Epithelial cell of proximal tubule (primary cell): ENCODE measurements around the gene ELF4. TPM values are rescaled to one million over a fixed set of nuclear protein-coding genes. Genes with fewer than 3 reads are reported as not detected.

Experiments used
- DNase-seq: peaks from one replicate; pipeline ENCODE4 v3.0.0-alpha.2; 2011; ENCODE audit warnings: low read depth
- H3K4me3 ChIP-seq: 2 replicates; pipeline ENCODE4 v1.5.1; 2011; ENCODE audit warnings: low read depth, mild to moderate bottlenecking, low read length
- CTCF ChIP-seq: conservative IDR thresholded peaks from 2 replicates; pipeline ENCODE4 v1.5.1; 2012; ENCODE audit warnings: low read depth, mild to moderate bottlenecking, low read length
- total RNA-seq: library from RNA; depleted of rRNA; stranded (reverse); fragments of >200 nt; gene quantifications from 2 replicates; pipeline ENCODE4 v1.2.3, GENCODE V29; 2015

Gene ELF4
- total RNA-seq, 1 donor from 2014 or later, result 19.3 TPM

GRCh38 chrX:130025256-130025655, 85.0 kb downstream of the ELF4 start:
- TF ChIP-seq CTCF, result no peak
- no peak for DNase-seq

GRCh38 chrX:130024127-130024526, 86.2 kb downstream of the ELF4 start:
- no peak overlapping the region for H3K4me3 ChIP-seq
- TF ChIP-seq CTCF, result no peak
- DNase-seq, result no peak

More at GRCh38 chrX:130025256-130025655, 85.0 kb downstream of the ELF4 start:
- no peak overlapping the region for H3K4me3 ChIP-seq

- no peak for TF ChIP-seq CTCF
- no peak for DNase-seq
Measured at GRCh38 chrX:130020661-130021324, 89.5 kb downstream of the ELF4 start.

GRCh38 chrX:130018143-130018542, 92.2 kb downstream of the ELF4 start:
- H3K4me3 ChIP-seq, result no peak overlapping the region
- DNase-seq, result no peak
- TF ChIP-seq CTCF, result no peak

More at GRCh38 chrX:130020661-130021324, 89.5 kb downstream of the ELF4 start:
- no peak overlapping the region for H3K4me3 ChIP-seq

GRCh38 chrX:130015181-130015580, 95.1 kb downstream of the ELF4 start:
- no peak for DNase-seq
- no peak for TF ChIP-seq CTCF
- H3K4me3 ChIP-seq, result no peak overlapping the region

Other genes with a start within 250 kb of the ELF4 start
- gene UTP14A, start 204.3 kb downstream of the ELF4 start, total RNA-seq, result 9.7 and 23.1 TPM in 2 replicates
- 1.6 and 1.7 TPM in 2 replicates for gene BCORL1, start 127.9 kb downstream of the ELF4 start, total RNA-seq
- gene AIFM1, start 55.3 kb upstream of the ELF4 start, total RNA-seq, result 17.1 and 29.8 TPM in 2 replicates
- gene RAB33A, start 61.5 kb upstream of the ELF4 start, total RNA-seq, result 0.63 TPM in 1 of 2 replicates, not detected in the other
- 2.8 and 5.2 TPM in 2 replicates for gene ZNF280C, start 158.4 kb upstream of the ELF4 start, total RNA-seq
- 9.0 and 15.9 TPM in 2 replicates for gene SLC25A14, start 229.4 kb upstream of the ELF4 start, total RNA-seq